HEK293T (cell line): Measurements from ENCODE around the gene WSB1.
"Not testable (repeated sequence)": the region's sequence is repeated elsewhere in the genome, so short reads cannot be mapped to it uniquely, and the experiment has no call there.

Source experiments
- ARNT ChIP-seq: fragments of 450-650 bp; IDR thresholded peaks from 2 replicates; pipeline ENCODE4 v1.6.1; 2017; ENCODE audit warnings: mild to moderate bottlenecking
- BHLHE40 ChIP-seq: fragments of 450-650 bp; IDR thresholded peaks from 2 replicates; pipeline ENCODE4 v1.6.1; 2016; ENCODE audit warnings: mild to moderate bottlenecking, moderate library complexity, borderline replicate concordance
- CTBP1 ChIP-seq: fragments of 450-650 bp; IDR thresholded peaks from 2 replicates; pipeline ENCODE4 v1.6.1; 2016; ENCODE audit warnings: borderline replicate concordance
- ELF4 ChIP-seq: fragments of 450-650 bp; IDR thresholded peaks from 2 replicates; pipeline ENCODE4 v1.6.1; 2017; ENCODE audit warnings: antibody characterized with exemption
- FOXA1 ChIP-seq: fragments of 450-650 bp; IDR thresholded peaks from 2 replicates; pipeline ENCODE4 v1.6.1; 2016; ENCODE audit warnings: mild to moderate bottlenecking
- HDGF ChIP-seq: fragments of 450-650 bp; IDR thresholded peaks from 2 replicates; pipeline ENCODE4 v1.6.1; 2017; ENCODE audit warnings: antibody characterized with exemption, borderline replicate concordance
- L3MBTL2 ChIP-seq: fragments of 450-650 bp; conservative IDR thresholded peaks from 2 replicates; pipeline ENCODE4 v1.6.1; 2016; ENCODE audit warnings: mild to moderate bottlenecking
- LEF1 ChIP-seq: fragments of 450-650 bp; IDR thresholded peaks from 2 replicates; pipeline ENCODE4 v1.6.1; 2017; ENCODE audit warnings: mild to moderate bottlenecking, borderline replicate concordance
- NFRKB ChIP-seq: fragments of 450-650 bp; IDR thresholded peaks from 2 replicates; pipeline ENCODE4 v1.6.1; 2016; ENCODE audit warnings: mild to moderate bottlenecking, moderate library complexity
- SP1 ChIP-seq: fragments of 450-650 bp; IDR thresholded peaks from 2 replicates; pipeline ENCODE4 v1.6.1; 2017
- SUZ12 ChIP-seq: fragments of 450-650 bp; IDR thresholded peaks from 2 replicates; pipeline ENCODE4 v1.6.1; 2016; ENCODE audit warnings: mild to moderate bottlenecking
- TARDBP ChIP-seq: fragments of 450-650 bp; IDR thresholded peaks from 2 replicates; pipeline ENCODE4 v1.6.1; 2016
- ZNF384 ChIP-seq: fragments of 450-650 bp; IDR thresholded peaks from 2 replicates; pipeline ENCODE4 v1.6.1; 2016
- TF ChIP-seq, protein P1 (sequence below): fragments of 450-650 bp; IDR thresholded peaks from 2 replicates; pipeline ENCODE4 v1.6.1; 2016

GRCh38 chr17:27250791-27251190, 43.1 kb upstream of the WSB1 start:
- not testable (repeated sequence) for TF ChIP-seq ELF4, BHLHE40, LEF1, TARDBP, FOXA1, ZNF384, NFRKB, SP1, L3MBTL2, HDGF, SUZ12, ARNT, CTBP1
- TF ChIP-seq, protein P1, sequence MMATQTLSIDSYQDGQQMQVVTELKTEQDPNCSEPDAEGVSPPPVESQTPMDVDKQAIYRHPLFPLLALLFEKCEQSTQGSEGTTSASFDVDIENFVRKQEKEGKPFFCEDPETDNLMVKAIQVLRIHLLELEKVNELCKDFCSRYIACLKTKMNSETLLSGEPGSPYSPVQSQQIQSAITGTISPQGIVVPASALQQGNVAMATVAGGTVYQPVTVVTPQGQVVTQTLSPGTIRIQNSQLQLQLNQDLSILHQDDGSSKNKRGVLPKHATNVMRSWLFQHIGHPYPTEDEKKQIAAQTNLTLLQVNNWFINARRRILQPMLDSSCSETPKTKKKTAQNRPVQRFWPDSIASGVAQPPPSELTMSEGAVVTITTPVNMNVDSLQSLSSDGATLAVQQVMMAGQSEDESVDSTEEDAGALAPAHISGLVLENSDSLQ: not testable (repeated sequence)
